ENCODE data around the gene KDM4E. TPM values are rescaled to one million over a fixed set of nuclear protein-coding genes. Genes with fewer than 3 reads are reported as not detected.
"Not testable (repeated sequence)": the region's sequence is repeated elsewhere in the genome, so short reads cannot be mapped to it uniquely, and the experiment has no call there.

Gene KDM4E
- total and polyA plus RNA-seq, 10 of the 15 experiments (the other 5 are each of a cell fraction or from before 2014, with no cell fraction given) = not detected

- RAD21 ChIA-PET (ENCODE audit: unreplicated experiment); SMC1A ChIA-PET (ENCODE audit: uncharacterized antibody, unreplicated experiment); H3K36me3 ChIP-seq (ENCODE audit: control insufficient read depth in 2 of 2, insufficient read depth in 2 of 2, low read length in 1 of 2); H2AFZ ChIP-seq (ENCODE audit: control insufficient read depth, low read depth, low read length); POLR2A ChIA-PET; in situ Hi-C loops (cut with MboI); H3K9me3 ChIP-seq (replicated peaks; ENCODE audit: control insufficient read depth, insufficient read depth, low read length); H3K79me2 ChIP-seq (ENCODE audit: control insufficient read depth, insufficient read depth, low read length); H3K27ac ChIP-seq (ENCODE audit: control insufficient read depth, insufficient read depth); ATAC-seq; H3K27me3 ChIP-seq (replicated peaks in 1 of 2; ENCODE audit: control insufficient read depth in 2 of 2, insufficient read depth in 2 of 2, low read length in 1 of 2); intact Hi-C loops (cut with micrococcal nuclease; ENCODE audit: unreplicated experiment); CTCF ChIA-PET; BruUV-seq (replicated peaks); H3K4me3 ChIP-seq; FAIRE-seq; H3K4me2 ChIP-seq (ENCODE audit: control insufficient read depth, insufficient read depth); DNase-seq (ENCODE audit: low read depth, low spot score); H3K4me1 ChIP-seq (ENCODE audit: control insufficient read depth, insufficient read depth, low read length); H4K20me1 ChIP-seq (ENCODE audit: control insufficient read depth, insufficient read depth); H3K9ac ChIP-seq (ENCODE audit: control insufficient read depth, insufficient read depth, low read length): not testable (repeated sequence)
- 28% methylated on average over 3 of the region's 3 CpGs for WGBS (ENCODE audit: insufficient coverage, insufficient replicate concordance, low lambda C conversion rate, missing lambda C conversion rate)
Measured at GRCh38 chr11:95049122-95049521, 24.1 kb downstream of the KDM4E start, which contains the start of gene KDM4F. TSS of gene KDM4F (plus strand) at chr11:95049422.

- ATAC-seq (no peak), FAIRE-seq (no peak), DNase-seq (ENCODE audit: low read depth, low spot score) (no peak)
- peaks cover 5% of the 10 kb centered on the region; the same call in 1 of the 2 replicates for H3K4me1 ChIP-seq (ENCODE audit: control insufficient read depth, insufficient read depth, low read length)
- intact Hi-C loops (cut with micrococcal nuclease; ENCODE audit: unreplicated experiment) (no loop called here), in situ Hi-C loops (cut with MboI) (no loop called here)
- H3K4me2 ChIP-seq (ENCODE audit: control insufficient read depth, insufficient read depth) = no peak overlapping the region
- H3K9me3 ChIP-seq (replicated peaks; ENCODE audit: control insufficient read depth, insufficient read depth, low read length) = no peaks in the 10 kb centered on the region
- ChIA-PET POLR2A (no interaction called here), SMC1A (ENCODE audit: uncharacterized antibody, unreplicated experiment) (no interaction called here), CTCF (no interaction called here), RAD21 (ENCODE audit: unreplicated experiment) (no interaction called here)
- H3K27me3 ChIP-seq (replicated peaks in 1 of 2; ENCODE audit: control insufficient read depth in 2 of 2, insufficient read depth in 2 of 2, low read length in 1 of 2) = no peaks in the 10 kb centered on the region
- no peak for TF ChIP-seq FOXK2 (IDR thresholded peaks at IDR 0.05)
- no peak for TF ChIP-seq ESRRA (IDR thresholded peaks at IDR 0.05; ENCODE audit: low read length)
- no peak for TF ChIP-seq ZNF217 (IDR thresholded peaks at IDR 0.05)
- TF ChIP-seq CEBPB (IDR thresholded peaks at IDR 0.05; ENCODE audit: borderline replicate concordance in 1 of 2, low read depth in 2 of 2, low read length in 2 of 2) = no peak
- no peak for TF ChIP-seq USF2 (IDR thresholded peaks at IDR 0.05; ENCODE audit: borderline replicate concordance, low read depth, low read length)
- no peak for TF ChIP-seq CBFB (IDR thresholded peaks at IDR 0.05; ENCODE audit: low read depth)
- no peaks in the 10 kb centered on the region for H3K79me2 ChIP-seq (ENCODE audit: control insufficient read depth, insufficient read depth, low read length)
- no peak overlapping the region for H3K9ac ChIP-seq (ENCODE audit: control insufficient read depth, insufficient read depth, low read length)
- no peak overlapping the region for H2AFZ ChIP-seq (ENCODE audit: control insufficient read depth, low read depth, low read length)
- no peak overlapping the region for H3K4me3 ChIP-seq
- 61% methylated on average over 22 of the region's 22 CpGs for WGBS (ENCODE audit: insufficient coverage, insufficient replicate concordance, low lambda C conversion rate, missing lambda C conversion rate)
- no TSS peak for BruUV-seq (replicated peaks)
- H4K20me1 ChIP-seq (ENCODE audit: control insufficient read depth, insufficient read depth) = no peaks in the 10 kb centered on the region
- H3K27ac ChIP-seq (ENCODE audit: control insufficient read depth, insufficient read depth) = no peak overlapping the region
- H3K36me3 ChIP-seq (ENCODE audit: control insufficient read depth in 2 of 2, insufficient read depth in 2 of 2, low read length in 1 of 2) = no peaks in the 10 kb centered on the region
Measured at GRCh38 chr11:95050595-95051202, 25.6 kb downstream of the KDM4E start.

All from GM12878 (cell line).